ENCODE results near the gene CPE. TPM values are rescaled to one million over a fixed set of nuclear protein-coding genes. Genes with fewer than 3 reads are reported as not detected.

The CPE gene
- total RNA-seq, 1 experiment from 2014 or later: 29.3 TPM

- peak overlapping the region; percentile 87 for H3K4me2 ChIP-seq (ENCODE audit: low read length)
- ChIA-PET RAD21 (ENCODE audit: low non-redundant PET in 1 of 2, low total read pairs in 2 of 2, uncharacterized antibody in 2 of 2, unreplicated experiment in 2 of 2) (interaction anchor here in 1 of 2 experiments (0.8 kb wide), 1 partner anchor 10 kb away, joined by 3 read pairs; no protein-coding TSS in a partner anchor), CTCF (no interaction called here), POLR2A (interaction anchor here (0.7 to 1.8 kb wide), 7 partner anchors 10 to 256 kb away, joined by 3 to 5 read pairs (median 3); partner anchors contain the start of gene MSMO1)
- ATAC-seq (no peak), DNase-seq (ENCODE audit: low read depth, low spot score) (no peak)
- BruUV-seq (replicated peaks): no TSS peak
- H3K9me2 ChIP-seq (ENCODE audit: insufficient read depth): no peaks in the 10 kb centered on the region
- peaks cover 8 to 18% of the 10 kb centered on the region in 2 experiments; a peak in 3 of 4 replicates for H3K4me1 ChIP-seq (ENCODE audit: control insufficient read depth in 1 of 2, insufficient read depth in 2 of 2, low read length in 2 of 2)
- no peaks in the 10 kb centered on the region for H3K27me3 ChIP-seq (ENCODE audit: insufficient read depth, low read length)
- H2AFZ ChIP-seq (ENCODE audit: low read depth, low read length, poor library complexity, severe bottlenecking): peak overlapping the region; percentile 93
- H3K79me2 ChIP-seq (ENCODE audit: insufficient read depth, low read length): no peaks in the 10 kb centered on the region
- peak overlapping the region; percentile 47 to 67 for H3K4me3 ChIP-seq (replicated peaks in 1 of 2; ENCODE audit: low read depth in 1 of 2, low read length in 2 of 2)
- no peaks in the 10 kb centered on the region for H3K36me3 ChIP-seq (ENCODE audit: control insufficient read depth in 1 of 2, insufficient read depth in 2 of 2, low read length in 2 of 2)
- H3K27ac ChIP-seq (ENCODE audit: low read depth, low read length): 0 out of 2 replicates have a peak overlapping the region, but pooled peaks have one; percentile 54
- H3K9me3 ChIP-seq (ENCODE audit: control insufficient read depth in 1 of 2, insufficient read depth in 1 of 2, low read depth in 1 of 2, low read length in 2 of 2): no peaks in the 10 kb centered on the region
- intact Hi-C loops (cut with micrococcal nuclease): no loop called here
- no peak for TF ChIP-seq SRF (IDR thresholded peaks at IDR 0.05; ENCODE audit: low read depth)
- TF ChIP-seq FOSL1 (IDR thresholded peaks at IDR 0.05; ENCODE audit: low read depth): no peak
- TF ChIP-seq YY1 (IDR thresholded peaks at IDR 0.05; ENCODE audit: extremely low read depth, insufficient replicate concordance, low read depth, low read length): no peak
- peak overlapping the region; percentile 55 for H3K9ac ChIP-seq (ENCODE audit: low read length)
- no peaks in the 10 kb centered on the region for H4K20me1 ChIP-seq (ENCODE audit: insufficient read depth)
These were observed 437 bp upstream of the CPE start for GRCh38 chr4:165378398-165378744.

GRCh38 chr4:165379678-165380064 lies 863 bp downstream of the CPE start:
- Histone ChIP-seq H3K27ac (ENCODE audit: low read depth, low read length) (no peak overlapping the region), H3K9me2 (ENCODE audit: insufficient read depth) (no peaks in the 10 kb centered on the region), H3K4me3 (replicated peaks in 1 of 2; ENCODE audit: low read depth in 1 of 2, low read length in 2 of 2) (peak overlapping the region; percentile 47 to 67), H3K36me3 (ENCODE audit: control insufficient read depth in 1 of 2, insufficient read depth in 2 of 2, low read length in 2 of 2) (no peaks in the 10 kb centered on the region), H3K27me3 (ENCODE audit: insufficient read depth, low read length) (no peaks in the 10 kb centered on the region), H2AFZ (ENCODE audit: low read depth, low read length, poor library complexity, severe bottlenecking) (no peak overlapping the region), H3K9ac (ENCODE audit: low read length) (peak overlapping the region; percentile 55), H4K20me1 (ENCODE audit: insufficient read depth) (no peaks in the 10 kb centered on the region), H3K79me2 (ENCODE audit: insufficient read depth, low read length) (no peaks in the 10 kb centered on the region), H3K9me3 (ENCODE audit: control insufficient read depth in 1 of 2, insufficient read depth in 1 of 2, low read depth in 1 of 2, low read length in 2 of 2) (no peaks in the 10 kb centered on the region), H3K4me1 (ENCODE audit: control insufficient read depth in 1 of 2, insufficient read depth in 2 of 2, low read length in 2 of 2) (peaks cover 10 to 29% of the 10 kb centered on the region in 2 experiments), H3K4me2 (ENCODE audit: low read length) (peak overlapping the region; percentile 87)
- DNase-seq (ENCODE audit: low read depth, low spot score) (no peak), ATAC-seq (no peak)
- CTCF ChIA-PET: no interaction called here
- RAD21 ChIA-PET (ENCODE audit: low non-redundant PET in 1 of 2, low total read pairs in 2 of 2, uncharacterized antibody in 2 of 2, unreplicated experiment in 2 of 2): no interaction called here
- intact Hi-C loops (cut with micrococcal nuclease): no loop called here
- BruUV-seq (replicated peaks): no TSS peak
- TF ChIP-seq CTCF (IDR thresholded peaks at IDR 0.05 in 2 of 3, conservative IDR thresholded peaks at IDR 0.05 in 1 of 3; ENCODE audit: borderline replicate concordance in 1 of 3, insufficient read depth in 1 of 3, low read depth in 2 of 3, low read length in 2 of 3) (no peak), ZBTB33 (IDR thresholded peaks at IDR 0.05; ENCODE audit: extremely low read depth, insufficient replicate concordance, low read length) (no peak), EGR1 (IDR thresholded peaks at IDR 0.05; ENCODE audit: low read depth) (no peak), SRF (IDR thresholded peaks at IDR 0.05; ENCODE audit: low read depth) (no peak), JUND (IDR thresholded peaks at IDR 0.05) (no peak)
- POLR2A ChIA-PET: interaction anchor here (0.5 to 1.8 kb wide), 3 partner anchors 13 to 340 kb away, joined by 3 to 5 read pairs (median 3); no protein-coding TSS in a partner anchor

Measured in HCT116 (cell line).